OCI-M1 (cell line): ENCODE data around the gene ANKRD61.
"Not testable (repeated sequence)": the region's sequence is repeated elsewhere in the genome, so short reads cannot be mapped to it uniquely, and the experiment has no call there.

Experiments
- DNase-seq: peaks from one replicate; lab custom pipeline; 2025; lab: John Stamatoyannopoulos, UW

Gene ANKRD61

DNA sequence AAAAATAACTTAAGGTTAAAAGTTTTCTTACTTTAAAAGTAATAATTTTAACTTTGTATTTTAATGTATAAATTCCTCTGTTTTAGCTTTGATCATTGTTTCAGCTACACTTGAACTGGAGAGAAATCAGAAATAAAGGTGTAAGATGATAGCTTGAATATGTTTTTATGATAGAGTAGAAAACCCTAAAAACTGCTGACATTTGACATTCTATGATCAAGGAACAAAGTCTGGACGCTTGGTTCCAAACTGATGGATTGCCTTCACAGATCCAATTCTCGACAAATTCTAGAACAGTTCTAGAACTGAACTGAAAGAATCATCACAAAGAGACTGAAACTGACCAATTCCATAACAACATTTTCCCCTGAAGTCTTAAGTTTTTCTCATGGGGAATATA lies at the start of gene ANKRD61:
TSS of gene ANKRD61 (plus strand) at position 389 of the 400 bp plus-strand sequence. CDS start at position 389, 0 bp downstream.
- DNase-seq: no peak

DNA sequence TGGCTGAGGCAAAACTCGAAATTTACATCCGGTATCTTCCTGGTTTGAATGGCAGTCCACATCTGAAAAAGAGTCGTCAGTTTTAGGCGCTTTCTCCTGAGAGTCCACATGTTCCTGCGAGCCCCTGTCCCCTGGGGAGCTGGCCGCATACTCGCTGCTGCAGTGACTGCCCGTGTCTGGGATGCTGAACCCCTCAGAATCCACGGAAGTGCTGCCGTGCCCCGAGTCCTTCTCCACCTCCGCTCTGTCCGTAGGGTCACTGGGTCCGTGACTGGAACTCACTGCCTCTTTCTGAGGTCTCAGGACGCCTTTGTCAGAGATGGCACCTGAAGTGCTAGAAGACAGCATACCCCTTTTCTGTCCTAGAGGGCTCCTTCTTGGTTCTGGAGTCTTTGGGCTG lies 44.1 kb upstream of the ANKRD61 start:
- not testable (repeated sequence) for DNase-seq

DNA sequence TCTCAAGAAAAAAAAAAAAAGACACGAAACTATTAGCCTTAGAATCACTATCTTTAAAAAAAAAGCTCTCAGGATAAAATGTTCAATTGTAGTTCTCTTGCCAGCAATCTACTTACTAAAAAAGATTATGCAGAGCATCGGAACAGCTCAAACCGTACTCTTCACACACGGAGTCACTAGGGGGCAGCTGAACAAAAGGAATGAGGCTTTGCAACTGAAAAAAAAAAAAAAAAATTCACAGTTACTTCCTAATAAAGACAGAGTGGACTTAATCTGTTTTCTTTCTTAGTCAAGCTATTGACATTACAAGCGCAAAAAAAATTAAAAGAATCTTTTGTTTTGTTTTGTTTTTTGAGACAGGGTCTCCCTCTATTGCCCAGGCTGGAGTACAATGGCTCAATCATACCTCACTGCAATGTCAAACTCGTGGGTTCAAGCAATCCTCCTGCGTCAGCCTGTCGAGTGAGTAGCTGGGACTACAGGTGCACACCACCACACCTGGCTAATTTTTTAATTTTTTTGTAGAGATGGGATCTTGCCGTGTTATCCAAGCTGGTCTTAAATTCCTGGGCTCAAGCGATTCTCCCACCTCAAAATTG lies 33.9 kb upstream of the ANKRD61 start:
- DNase-seq: peak; percentile 67

DNA sequence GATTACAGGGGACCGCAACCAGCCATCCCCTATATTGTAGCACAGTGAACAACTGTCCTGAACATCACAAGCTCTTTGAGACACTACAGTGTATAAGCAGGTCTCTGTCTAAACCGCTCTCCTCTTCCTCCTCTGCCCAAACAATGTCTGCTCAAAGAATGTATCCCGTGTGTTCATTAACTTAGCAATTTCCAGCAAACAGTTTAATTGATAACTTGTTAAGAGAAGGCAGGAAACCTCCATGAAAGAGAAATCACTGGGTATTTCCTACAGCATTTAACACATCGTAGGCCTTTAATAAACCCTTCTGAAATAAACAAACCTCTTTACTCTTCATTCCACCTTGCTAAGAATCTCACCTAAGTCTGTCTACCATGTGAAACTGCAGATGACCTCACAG lies 23.8 kb upstream of the ANKRD61 start:
- no peak for DNase-seq

DNA sequence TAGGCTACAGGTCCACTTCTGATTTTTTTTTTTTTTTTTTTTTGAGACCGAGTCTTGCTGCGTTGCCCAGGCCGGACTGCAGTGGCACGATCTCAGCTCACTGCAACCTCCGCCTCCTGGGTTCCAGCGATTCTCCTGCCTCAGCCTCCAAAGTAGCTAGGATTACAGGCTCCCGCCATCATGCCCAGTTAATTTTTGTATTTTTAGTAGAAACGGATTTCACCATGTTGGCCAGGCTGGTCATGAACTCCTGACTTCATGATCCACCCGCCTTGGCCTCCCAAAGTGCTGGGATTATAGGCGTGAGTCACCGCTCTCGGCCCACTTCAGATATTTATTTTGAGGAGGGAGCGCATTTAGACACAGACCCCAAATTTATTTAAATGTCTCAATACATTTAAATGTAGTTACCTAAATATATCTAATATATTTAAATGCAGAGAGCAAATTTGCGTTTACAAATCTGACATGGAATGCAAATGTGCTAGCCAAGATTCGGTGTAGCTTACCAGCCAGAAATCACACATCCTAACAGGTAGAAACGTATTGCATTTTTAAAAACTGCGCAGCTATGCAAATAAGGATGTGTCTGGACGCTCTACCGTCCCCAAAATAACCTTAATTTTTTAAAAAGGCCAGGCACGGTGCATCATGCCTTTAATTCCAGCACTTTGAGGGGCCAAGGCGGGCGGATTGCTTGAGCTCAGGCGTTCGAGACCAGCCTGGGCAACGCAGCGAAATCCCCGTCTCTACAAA lies 23.2 kb upstream of the ANKRD61 start:
- DNase-seq: not testable (repeated sequence)

DNA sequence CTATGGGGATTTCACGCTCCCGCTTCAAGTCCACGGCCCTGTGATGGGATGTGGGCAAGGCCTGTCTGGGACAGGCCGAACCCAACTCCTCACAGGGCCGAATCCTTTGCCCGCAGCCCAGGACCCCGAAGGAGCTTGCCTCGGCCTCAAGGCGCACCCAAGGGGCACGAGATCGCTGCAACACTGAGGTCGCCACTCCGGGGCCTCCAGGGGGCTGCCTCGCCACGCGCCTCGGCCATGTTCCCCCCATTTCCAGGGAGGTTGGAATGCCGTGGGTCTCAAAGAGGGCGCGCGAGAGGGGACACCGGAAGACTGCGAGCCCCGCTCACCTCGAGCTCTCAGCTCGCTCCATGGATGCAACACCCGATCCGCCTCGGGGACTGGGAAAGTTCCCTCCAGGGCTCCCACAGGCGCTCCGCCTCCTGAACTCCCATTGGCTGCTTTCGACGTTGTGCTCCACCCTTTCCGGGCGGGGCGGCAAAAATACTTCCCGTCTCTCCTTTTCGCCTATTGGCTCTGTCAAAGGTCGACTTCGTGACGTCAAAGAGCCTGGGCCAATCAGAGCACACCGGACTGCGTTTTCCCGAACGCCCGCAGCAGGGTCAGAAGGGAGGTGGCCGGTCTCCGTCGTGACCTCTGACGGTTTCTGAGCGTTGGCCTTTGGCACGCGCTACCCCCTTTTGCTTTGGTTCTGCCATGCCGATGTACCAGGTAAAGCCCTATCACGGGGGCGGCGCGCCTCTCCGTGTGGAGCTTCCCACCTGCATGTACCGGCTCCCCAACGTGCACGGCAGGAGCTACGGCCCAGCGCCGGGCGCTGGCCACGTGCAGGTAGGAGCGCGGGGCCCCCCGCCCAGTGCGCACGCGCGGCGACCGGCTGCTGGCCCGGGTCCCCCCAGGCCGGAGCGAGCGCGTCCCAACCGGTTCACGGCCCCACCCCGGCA lies 22.2 kb upstream of the ANKRD61 start, which contains the start of the genes AIMP2 and PMS2:
TSS of gene AIMP2 (plus strand) at position 605 of the 944 bp plus-strand sequence. CDS start at position 697, 92 bp downstream.
TSS of gene PMS2 (minus strand) at position 382 of the 944 bp plus-strand sequence. CDS start at position 352, 30 bp downstream.
- DNase-seq: peak; percentile 97

DNA sequence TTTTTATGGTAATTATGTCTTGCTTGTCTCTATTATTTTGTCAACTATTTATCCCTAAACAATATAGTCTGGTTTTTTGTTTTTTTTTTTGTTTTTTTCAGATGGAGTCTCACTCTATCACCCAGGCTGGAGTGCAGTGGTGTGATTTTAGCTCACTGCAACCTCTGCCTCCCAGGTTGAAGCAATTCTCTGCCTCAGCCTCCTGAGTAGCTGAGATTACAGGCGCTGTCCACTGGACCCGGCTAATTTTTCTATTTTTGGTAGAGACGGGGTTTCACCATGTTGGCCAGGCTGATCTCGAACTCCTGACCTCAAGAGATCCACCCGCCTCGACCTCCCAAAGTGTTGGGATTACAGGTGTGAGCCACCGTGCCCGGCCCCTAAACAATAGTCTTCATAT lies 20.8 kb upstream of the ANKRD61 start:
- not testable (repeated sequence) for DNase-seq

DNA sequence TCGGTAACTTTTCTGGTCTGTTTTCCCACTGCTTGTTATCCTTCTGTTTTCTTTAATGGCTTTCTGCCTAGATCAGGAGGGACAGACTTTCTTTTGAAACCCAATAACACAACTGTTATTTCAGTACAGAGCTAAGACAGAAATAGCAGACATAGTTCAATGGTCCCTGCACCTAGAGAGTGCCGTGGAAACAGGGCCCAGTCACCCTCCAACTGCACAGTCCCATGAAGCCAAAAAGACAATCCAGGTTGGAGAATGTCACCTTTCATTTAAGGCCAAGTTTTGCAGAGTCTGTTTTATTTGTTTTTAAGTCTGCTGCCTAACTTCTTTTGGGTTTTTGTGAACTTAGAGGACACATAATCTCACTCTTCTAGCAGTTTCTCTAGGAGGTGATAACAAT lies 19.6 kb upstream of the ANKRD61 start:
- DNase-seq: no peak

DNA sequence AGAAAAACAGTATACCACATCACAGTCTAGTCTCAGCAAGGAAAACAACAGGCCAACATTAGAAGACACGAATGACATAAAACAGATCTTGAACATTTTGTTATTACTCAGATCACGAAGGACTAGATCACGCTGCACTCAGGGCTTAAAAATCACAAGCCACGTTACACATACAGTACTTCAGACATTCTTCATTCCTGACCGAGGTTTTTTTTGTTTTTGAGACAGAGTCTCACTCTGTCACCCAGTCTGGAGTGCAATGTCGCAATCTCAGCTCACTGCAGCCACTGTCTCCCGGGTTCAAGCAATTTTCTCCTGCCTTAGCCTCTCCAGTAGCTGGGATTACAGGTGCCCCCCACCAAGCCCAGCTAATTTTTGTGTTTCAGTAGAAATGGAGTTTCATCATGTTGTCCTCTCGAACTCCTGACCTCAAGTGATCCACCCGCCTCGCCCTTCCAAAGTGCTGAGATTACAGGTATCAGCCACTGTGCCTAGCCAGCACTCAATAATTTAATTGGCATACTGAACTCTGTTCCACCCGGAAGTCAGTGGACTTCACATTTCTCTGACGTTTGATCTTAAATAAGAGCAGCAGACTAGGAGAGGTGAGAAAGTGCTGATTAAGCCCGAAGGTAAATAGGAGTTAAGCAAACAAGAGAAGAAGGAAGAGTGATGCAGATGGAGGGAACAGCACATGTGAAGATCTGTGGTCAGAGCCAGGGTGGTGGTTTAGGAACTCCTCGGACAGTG lies 18.6 kb upstream of the ANKRD61 start:
- DNase-seq: no peak

DNA sequence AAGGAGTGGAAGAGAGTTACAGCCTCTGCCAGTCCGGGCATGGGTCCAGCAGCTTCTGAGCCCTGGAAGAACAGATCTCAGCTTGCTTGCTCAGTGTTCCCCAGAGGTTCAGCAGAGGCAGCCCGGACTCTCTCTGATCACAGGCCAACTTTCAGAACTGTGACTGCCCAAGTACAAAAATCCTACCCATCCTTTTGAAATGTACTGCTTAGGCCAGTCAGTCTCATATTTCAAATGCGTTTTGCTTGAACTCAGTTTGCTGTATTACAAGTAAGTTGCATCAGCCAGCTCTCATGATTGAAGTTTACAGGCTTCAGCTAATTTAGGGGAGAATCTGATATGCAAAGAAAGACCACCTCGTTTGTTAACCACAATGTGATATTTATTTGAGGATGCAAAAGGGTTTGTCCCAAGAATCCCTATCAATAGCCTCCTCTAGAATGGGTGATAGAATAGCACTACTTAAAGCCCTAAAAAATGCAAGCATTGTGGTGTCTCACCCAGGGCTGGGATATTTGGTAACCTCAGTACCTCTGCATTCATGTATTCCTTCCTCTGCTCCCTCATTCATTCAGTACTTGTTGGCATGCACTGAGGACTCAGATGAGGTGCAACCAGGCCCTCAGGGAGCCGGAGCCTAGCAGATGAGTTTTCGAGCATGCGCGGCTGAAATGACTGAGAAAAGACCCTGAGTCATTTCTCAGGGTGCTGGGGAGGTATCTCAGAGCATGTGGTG lies 15.1 kb upstream of the ANKRD61 start:
- DNase-seq: peak; percentile 87

DNA sequence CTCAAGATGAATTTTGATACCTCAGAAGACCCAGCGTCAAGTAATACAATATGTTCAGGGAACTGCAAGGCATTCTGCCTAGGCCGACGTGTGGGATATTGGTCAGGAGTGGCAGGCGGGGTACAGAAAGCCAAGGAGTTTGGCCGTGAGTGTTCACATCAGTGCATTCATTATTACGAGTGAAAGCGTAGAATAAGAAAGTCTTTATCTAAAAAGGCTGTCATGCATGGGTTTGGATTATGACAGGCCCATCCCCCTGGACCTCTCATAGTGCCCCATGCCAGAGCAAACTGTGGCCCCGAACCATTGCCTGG lies 14.6 kb upstream of the ANKRD61 start:
- DNase-seq: no peak

DNA sequence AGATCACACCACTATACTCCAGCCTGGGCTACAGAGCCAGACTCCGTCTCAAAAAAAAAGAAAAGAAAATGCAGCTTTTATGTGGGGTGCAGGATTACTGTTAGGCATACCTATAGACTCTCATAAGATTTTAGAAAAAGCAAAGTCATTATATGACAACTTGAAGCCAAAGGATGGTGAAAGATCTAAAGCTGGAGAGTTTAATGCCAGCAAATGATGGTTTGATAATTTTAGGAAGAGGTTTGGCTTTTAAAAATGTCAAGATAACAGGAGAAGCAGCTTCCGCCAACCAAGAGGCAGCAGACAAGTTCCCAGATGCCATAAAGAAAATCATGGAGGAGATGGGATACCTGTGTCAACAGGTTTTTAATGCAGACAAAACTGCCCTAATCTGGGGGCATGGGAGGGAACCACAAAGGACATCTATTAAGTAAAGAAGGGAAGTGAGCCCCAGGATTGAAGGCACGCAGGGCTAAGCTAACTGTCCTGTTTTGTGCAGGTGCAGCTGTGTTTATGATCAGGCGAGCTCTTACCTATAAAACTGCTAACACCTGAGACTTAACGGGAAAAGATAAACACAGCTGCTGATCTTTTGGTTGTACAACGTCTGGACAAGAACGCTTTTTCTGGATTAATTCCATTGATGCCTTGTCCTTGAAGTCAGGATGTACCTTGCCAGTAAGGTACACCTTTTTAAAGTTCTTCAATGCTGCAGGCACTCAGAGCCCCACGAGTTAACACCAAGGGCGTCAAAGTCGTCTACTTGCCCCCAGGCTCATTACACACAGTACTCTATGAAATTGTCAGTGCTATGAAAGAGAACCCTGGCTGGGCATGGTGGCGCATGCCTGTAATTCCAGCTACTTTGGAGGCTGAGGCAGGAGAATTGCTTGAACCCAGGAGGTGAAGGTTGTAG lies 10.5 kb upstream of the ANKRD61 start:
- no peak for DNase-seq

DNA sequence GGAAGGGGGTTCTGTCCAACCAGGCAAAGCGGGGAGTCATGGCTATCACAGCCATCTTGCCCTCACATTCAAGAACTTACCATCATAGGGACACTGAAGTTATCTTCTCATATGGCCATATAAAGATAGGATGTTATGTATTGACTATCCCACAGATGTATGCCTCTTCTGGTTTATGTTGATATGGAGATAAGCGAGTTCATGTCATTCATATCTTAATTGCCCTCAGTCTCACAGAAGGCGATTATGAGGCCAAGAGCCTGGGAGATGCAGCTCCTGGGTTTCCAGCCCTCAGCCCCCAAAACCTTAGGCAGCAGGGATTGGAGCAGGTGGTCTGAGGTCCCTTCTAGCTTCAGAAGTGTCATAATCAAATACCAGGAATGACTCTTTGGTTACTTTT lies 8.5 kb upstream of the ANKRD61 start:
- DNase-seq: peak; percentile 7

DNA sequence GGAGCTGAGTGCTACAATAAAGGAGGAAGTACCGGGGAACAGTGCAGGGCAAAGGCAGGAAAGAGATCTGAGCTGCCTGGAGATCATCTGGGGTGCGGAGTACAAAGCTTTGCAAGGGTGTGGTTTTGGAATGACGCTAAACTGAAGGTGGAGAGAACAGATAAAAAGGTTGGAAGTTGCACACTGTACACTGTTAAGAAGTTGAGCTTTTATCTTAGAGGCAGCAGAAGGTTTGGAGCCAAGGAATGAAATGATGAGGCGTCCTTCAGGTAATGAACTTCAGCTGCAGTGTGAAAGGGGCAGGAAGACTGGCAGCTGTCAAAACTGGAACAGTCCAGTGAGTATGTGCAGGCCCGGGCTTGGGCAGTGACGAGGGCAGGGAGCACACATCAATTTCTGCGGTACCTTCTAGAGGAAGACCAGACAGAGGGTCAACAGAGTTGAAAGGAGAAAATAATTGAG lies 7.2 kb upstream of the ANKRD61 start:
- peak; percentile 73 for DNase-seq

DNA sequence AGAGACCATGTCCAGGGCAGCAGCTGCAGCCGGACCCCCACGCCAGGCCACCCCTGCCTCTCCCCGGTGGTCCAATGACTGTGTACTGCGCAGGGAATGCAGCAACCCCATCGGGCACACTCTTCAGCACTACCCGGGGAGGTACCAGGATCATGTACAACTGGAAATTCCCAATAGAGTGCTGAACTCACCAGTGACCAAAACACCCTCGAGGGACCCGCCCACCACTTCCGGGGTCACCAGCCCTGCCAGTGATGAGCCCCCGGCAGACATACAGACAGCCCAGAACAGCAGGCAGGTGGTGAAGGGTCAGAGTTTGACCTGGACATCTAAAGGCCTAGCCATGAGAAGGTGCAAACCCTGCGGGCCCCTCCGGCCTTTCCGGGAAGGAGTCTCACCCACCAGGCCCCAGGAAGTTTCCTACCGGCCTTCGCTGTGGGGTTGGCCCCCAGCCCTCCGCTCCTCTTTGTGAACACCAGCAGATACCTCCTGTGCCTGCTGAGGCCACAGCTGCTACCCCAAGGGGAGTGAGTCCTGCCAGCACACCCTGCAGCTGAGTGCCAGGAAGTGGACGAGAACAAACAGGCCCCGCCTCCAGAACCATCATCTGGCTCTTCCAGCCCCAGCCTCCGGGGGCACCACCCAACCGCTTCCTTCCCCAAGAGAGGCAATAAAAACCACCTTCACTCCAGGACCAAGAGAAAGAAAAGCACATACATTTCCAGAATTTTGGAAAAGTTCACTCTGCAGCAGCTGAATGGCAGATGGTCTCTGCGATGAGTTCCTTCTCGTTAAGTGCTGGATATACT lies 5.0 kb upstream of the ANKRD61 start:
- peak; percentile 62 for DNase-seq

DNA sequence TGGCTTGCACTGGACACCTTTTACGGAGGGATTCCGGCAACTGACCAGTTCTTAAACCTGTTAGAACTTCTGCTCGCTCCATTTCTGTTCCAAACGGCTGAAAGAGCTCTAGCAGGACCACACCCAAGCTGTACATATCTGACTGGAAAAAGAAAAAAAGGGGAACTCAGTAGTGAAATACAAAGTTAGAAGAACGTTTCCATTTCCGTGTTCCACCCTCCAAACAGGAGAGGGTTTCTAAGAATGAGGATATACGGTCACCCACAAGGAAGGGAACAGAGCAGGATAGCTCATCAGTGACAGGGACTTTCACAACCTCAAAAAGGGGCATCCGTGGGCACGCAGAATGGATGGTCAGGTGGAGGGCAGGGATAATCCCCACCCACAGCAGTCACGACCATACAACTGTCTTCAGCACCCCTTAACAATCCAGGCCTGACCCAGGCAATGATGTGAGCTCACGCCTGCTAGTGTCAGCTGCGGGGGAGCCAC lies 4.3 kb upstream of the ANKRD61 start:
- peak; percentile 73 for DNase-seq

DNA sequence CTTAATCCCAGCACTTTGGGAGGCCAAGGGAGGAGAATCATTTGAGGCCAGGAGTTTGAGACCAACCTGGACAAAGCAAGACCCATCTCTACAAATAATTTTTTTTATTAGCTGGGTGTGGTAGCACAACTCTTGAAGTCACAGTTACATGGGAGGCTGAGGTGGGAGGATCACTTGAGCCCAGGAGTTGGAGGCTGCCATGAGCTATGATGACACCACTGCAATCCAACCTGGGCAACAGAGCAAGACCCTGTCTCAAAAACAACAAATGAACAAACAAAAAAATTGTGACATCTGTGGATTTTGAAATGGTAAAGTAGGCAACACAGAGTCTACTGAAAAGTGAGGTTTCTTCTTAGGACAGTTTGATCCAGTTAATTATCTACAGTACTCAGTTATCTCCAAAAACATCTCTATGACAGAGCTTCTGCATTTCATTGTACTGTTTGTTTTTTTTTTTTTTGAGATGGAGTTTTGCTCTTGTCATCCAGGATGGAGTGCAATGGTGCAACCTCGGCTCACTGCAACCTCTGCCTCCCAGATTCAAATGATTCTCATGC lies 3.3 kb upstream of the ANKRD61 start:
- DNase-seq: no peak

DNA sequence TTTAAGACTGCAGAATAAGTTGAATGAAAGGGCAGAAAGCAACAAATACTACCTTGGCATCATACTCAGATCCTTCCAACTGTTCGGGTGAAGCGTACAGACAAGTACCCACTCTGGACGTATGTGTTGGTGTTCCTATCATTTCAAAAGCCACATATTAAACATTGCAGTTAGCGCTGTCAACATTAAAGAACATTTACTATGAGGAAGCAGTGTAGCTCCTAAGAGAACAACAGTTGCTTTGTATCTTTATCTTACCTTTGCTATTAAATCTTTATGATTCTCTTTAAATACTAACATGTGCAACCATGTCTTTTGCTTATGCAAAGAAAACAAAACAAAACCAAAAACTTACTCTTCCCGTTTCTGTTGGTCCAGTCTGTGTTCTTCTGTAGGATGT lies 2.6 kb upstream of the ANKRD61 start:
- DNase-seq: no peak
